ENCODE measurements around the gene NTN4. TPM values are rescaled to one million over a fixed set of nuclear protein-coding genes. Genes with fewer than 3 reads are reported as not detected.

Gene NTN4
- total and polyA plus RNA-seq, 10 of the 15 experiments (the other 5 are each of a cell fraction or from before 2014, with no cell fraction given), result 0.15 TPM; not detected in 9

DNA sequence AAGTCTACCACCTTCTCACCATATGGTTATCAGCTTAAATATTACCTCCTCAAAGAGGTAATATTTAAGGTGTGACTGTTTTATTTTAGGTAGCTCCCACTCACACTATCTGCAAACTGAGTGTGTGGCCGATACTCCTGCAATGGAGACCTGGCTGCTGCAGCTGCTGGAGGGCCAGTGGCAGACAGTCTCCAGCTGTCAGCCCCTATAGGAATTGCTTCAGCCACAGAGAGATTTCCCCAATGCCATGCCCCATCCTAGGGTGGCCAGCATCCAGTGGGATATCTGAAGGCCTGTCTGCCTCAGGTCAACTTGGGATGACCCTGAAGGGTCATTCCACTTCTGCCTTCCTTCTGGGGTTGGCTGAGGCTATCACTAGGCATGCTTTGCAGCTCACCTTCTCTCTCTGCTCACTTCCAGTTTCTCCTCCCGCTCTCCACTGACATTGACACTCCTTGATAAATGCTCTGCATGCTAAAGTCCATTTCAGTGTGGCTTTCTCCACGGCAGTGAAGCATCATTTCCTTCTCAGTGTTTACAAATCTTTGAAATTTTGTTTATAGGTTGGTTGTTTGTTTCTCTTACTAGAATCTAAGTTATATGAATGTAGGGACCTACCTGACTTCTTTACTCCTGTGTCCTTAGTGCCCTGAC is 149.1 kb downstream of the NTN4 start:
- Histone ChIP-seq H3K9me3 (replicated peaks; ENCODE audit: control insufficient read depth, insufficient read depth, low read length) (no peaks in the 10 kb centered on the region), H3K4me3 (no peak overlapping the region), H3K27ac (ENCODE audit: control insufficient read depth, insufficient read depth) (no peak overlapping the region), H4K20me1 (ENCODE audit: control insufficient read depth, insufficient read depth) (no peaks in the 10 kb centered on the region), H3K79me2 (ENCODE audit: control insufficient read depth, insufficient read depth, low read length) (no peaks in the 10 kb centered on the region), H3K4me1 (ENCODE audit: control insufficient read depth, insufficient read depth, low read length) (no peaks in the 10 kb centered on the region), H3K36me3 (ENCODE audit: control insufficient read depth in 2 of 2, insufficient read depth in 2 of 2, low read length in 1 of 2) (no peaks in the 10 kb centered on the region), H3K4me2 (ENCODE audit: control insufficient read depth, insufficient read depth) (no peak overlapping the region), H3K9ac (ENCODE audit: control insufficient read depth, insufficient read depth, low read length) (no peak overlapping the region), H2AFZ (ENCODE audit: control insufficient read depth, low read depth, low read length) (no peak overlapping the region), H3K27me3 (replicated peaks in 1 of 2; ENCODE audit: control insufficient read depth in 2 of 2, insufficient read depth in 2 of 2, low read length in 1 of 2) (peaks cover 0 to 3% of the 10 kb centered on the region in 2 experiments; a peak in 2 of 4 replicates)
- intact Hi-C loops (cut with micrococcal nuclease; ENCODE audit: unreplicated experiment) (no loop called here), in situ Hi-C loops (cut with MboI) (no loop called here)
- BruUV-seq (replicated peaks), result no TSS peak
- SMC1A ChIA-PET (ENCODE audit: uncharacterized antibody, unreplicated experiment), result no interaction called here
- no peak for TF ChIP-seq POLR2AphosphoS2 (IDR thresholded peaks at IDR 0.05; ENCODE audit: low read depth, low read length)
- TF ChIP-seq, protein P1, sequence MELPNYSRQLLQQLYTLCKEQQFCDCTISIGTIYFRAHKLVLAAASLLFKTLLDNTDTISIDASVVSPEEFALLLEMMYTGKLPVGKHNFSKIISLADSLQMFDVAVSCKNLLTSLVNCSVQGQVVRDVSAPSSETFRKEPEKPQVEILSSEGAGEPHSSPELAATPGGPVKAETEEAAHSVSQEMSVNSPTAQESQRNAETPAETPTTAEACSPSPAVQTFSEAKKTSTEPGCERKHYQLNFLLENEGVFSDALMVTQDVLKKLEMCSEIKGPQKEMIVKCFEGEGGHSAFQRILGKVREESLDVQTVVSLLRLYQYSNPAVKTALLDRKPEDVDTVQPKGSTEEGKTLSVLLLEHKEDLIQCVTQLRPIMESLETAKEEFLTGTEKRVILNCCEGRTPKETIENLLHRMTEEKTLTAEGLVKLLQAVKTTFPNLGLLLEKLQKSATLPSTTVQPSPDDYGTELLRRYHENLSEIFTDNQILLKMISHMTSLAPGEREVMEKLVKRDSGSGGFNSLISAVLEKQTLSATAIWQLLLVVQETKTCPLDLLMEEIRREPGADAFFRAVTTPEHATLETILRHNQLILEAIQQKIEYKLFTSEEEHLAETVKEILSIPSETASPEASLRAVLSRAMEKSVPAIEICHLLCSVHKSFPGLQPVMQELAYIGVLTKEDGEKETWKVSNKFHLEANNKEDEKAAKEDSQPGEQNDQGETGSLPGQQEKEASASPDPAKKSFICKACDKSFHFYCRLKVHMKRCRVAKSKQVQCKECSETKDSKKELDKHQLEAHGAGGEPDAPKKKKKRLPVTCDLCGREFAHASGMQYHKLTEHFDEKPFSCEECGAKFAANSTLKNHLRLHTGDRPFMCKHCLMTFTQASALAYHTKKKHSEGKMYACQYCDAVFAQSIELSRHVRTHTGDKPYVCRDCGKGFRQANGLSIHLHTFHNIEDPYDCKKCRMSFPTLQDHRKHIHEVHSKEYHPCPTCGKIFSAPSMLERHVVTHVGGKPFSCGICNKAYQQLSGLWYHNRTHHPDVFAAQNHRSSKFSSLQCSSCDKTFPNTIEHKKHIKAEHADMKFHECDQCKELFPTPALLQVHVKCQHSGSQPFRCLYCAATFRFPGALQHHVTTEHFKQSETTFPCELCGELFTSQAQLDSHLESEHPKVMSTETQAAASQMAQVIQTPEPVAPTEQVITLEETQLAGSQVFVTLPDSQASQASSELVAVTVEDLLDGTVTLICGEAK (IDR thresholded peaks at IDR 0.05; ENCODE audit: borderline replicate concordance), result no peak
- no peak for TF ChIP-seq POLR2A (IDR thresholded peaks at IDR 0.05; ENCODE audit: low read depth, low read length)
- TF ChIP-seq TCF12 (IDR thresholded peaks at IDR 0.05; ENCODE audit: low read depth, low read length), result no peak
- no peak for TF ChIP-seq ESRRA (IDR thresholded peaks at IDR 0.05; ENCODE audit: low read length)
- TF ChIP-seq, protein P2, sequence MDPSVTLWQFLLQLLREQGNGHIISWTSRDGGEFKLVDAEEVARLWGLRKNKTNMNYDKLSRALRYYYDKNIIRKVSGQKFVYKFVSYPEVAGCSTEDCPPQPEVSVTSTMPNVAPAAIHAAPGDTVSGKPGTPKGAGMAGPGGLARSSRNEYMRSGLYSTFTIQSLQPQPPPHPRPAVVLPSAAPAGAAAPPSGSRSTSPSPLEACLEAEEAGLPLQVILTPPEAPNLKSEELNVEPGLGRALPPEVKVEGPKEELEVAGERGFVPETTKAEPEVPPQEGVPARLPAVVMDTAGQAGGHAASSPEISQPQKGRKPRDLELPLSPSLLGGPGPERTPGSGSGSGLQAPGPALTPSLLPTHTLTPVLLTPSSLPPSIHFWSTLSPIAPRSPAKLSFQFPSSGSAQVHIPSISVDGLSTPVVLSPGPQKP (IDR thresholded peaks at IDR 0.05; ENCODE audit: low read depth, low read length), result no peak
- TF ChIP-seq SUZ12 (IDR thresholded peaks at IDR 0.05; ENCODE audit: unreplicated experiment), result no peak
- no peak for TF ChIP-seq TAF1 (IDR thresholded peaks at IDR 0.05; ENCODE audit: borderline replicate concordance, low read depth, low read length)
- RAD21 ChIA-PET (ENCODE audit: unreplicated experiment), result interaction anchor here (0.6 kb wide), 1 partner anchor 41 kb away, joined by 3 read pairs; no protein-coding TSS in a partner anchor
- CTCF ChIA-PET, result interaction anchor here (0.6 kb wide), 1 partner anchor 574 kb away, joined by 3 read pairs; no protein-coding TSS in a partner anchor
- ATAC-seq (no peak), FAIRE-seq (no peak), DNase-seq (ENCODE audit: low read depth, low spot score) (no peak)
- POLR2A ChIA-PET, result no interaction called here
- 23% methylated on average over 3 of the region's 3 CpGs for WGBS (ENCODE audit: insufficient coverage, insufficient replicate concordance, low lambda C conversion rate, missing lambda C conversion rate)
